ENCODE measurements around the gene PRRX2.

GRCh38 chr9:129679537-129679936 lies 14.1 kb downstream of the PRRX2 start:
- no peak for TF ChIP-seq POLR2AphosphoS5 (IDR thresholded peaks at IDR 0.05; ENCODE audit: low read depth, low read length)
- TF ChIP-seq TAF1 (IDR thresholded peaks at IDR 0.05; ENCODE audit: borderline replicate concordance, insufficient read depth, low read length) = no peak

All from PFSK-1 (cell line).